IMR-90 (cell line): ENCODE measurements around the gene BEGAIN. TPM values are rescaled to one million over a fixed set of nuclear protein-coding genes. Genes with fewer than 3 reads are reported as not detected.

Experiments
- ATAC-seq: fragments of 200-7000 bp; cut with Tn5 transposase; 2 replicates; pipeline ENCODE4 v1.9.1; 2020; ENCODE audit warnings: low read depth, mild to moderate bottlenecking, moderate library complexity
- BruUV-seq: library from RNA; stranded (reverse); fragments of 400-500 nt; replicated peaks from 2 replicates; lab custom pipeline; 2021; lab: Mats Ljungman, UMichigan
- CTCF ChIA-PET: fragments of 300-600 bp; formaldehyde crosslinking; extraction: SDS; loops from one replicate; lab custom pipeline; 2021; ENCODE audit warnings: antibody characterized with exemption; lab: Yijun Ruan, JAX
- POLR2A ChIA-PET: fragments of 300-600 bp; sonication (Branson Sonifier 250); formaldehyde crosslinking; loops from one replicate; lab custom pipeline; 2022; ENCODE audit warnings: antibody characterized with exemption; ENCODE audit not compliant: unreplicated experiment; lab: Charles Lee
- DNase-seq: peaks from one replicate; pipeline ENCODE4 v3.0.0; 2013
- H2AFZ ChIP-seq: replicated peaks from 2 replicates; pipeline ENCODE3; 2013; ENCODE audit warnings: low read length, mild to moderate bottlenecking; ENCODE audit not compliant: poor library complexity
- H2AK5ac ChIP-seq: 2 replicates; pipeline ENCODE4 v1.6.1; 2013; ENCODE audit warnings: low read depth, low read length, inconsistent platforms
- H2AK9ac ChIP-seq: replicated peaks from 2 replicates; pipeline ENCODE3; 2013; ENCODE audit warnings: mild to moderate bottlenecking, low read depth, low read length, moderate library complexity; ENCODE audit not compliant: poor library complexity
- H2BK120ac ChIP-seq: 2 replicates; pipeline ENCODE4 v1.6.1; 2013; ENCODE audit warnings: low read depth, low read length, inconsistent platforms
- H2BK15ac ChIP-seq: 3 replicates; pipeline ENCODE4 v1.6.1; 2013; ENCODE audit warnings: low read depth, low read length, inconsistent platforms
- H2BK20ac ChIP-seq: 2 replicates; pipeline ENCODE4 v1.6.1; 2013; ENCODE audit warnings: low read depth, mild to moderate bottlenecking, inconsistent platforms, low read length, moderate library complexity
- H2BK5ac ChIP-seq: 2 replicates; pipeline ENCODE4 v1.6.1; 2013; ENCODE audit warnings: mild to moderate bottlenecking, low read depth, low read length, inconsistent platforms; ENCODE audit not compliant: poor library complexity, severe bottlenecking
- H3K14ac ChIP-seq: replicated peaks from 2 replicates; pipeline ENCODE4 v1.6.1; 2013; ENCODE audit warnings: low read depth, low read length, inconsistent platforms
- H3K18ac ChIP-seq: 2 replicates; pipeline ENCODE4 v1.6.1; 2013; ENCODE audit warnings: low read depth, low read length, control low read depth
- H3K23ac ChIP-seq: 2 replicates; pipeline ENCODE4 v1.6.1; 2013; ENCODE audit warnings: low read depth, low read length, inconsistent platforms
- H3K27ac ChIP-seq: 2 replicates; pipeline ENCODE4 v1.5.1; 2013; ENCODE audit warnings: mild to moderate bottlenecking, control low read depth, low read length; ENCODE audit not compliant: insufficient read depth
- H3K27me3 ChIP-seq: 2 replicates; pipeline ENCODE4 v1.6.1; 2013; ENCODE audit warnings: low read length; ENCODE audit not compliant: control insufficient read depth, insufficient read depth
- H3K36me3 ChIP-seq: 2 replicates; pipeline ENCODE4 v1.6.1; 2013; ENCODE audit warnings: low read length, mixed read lengths; ENCODE audit not compliant: control insufficient read depth, insufficient read depth
- H3K4ac ChIP-seq: 2 replicates; pipeline ENCODE4 v1.6.1; 2013; ENCODE audit warnings: low read depth, low read length, inconsistent platforms
- H3K4me1 ChIP-seq: 2 replicates; pipeline ENCODE4 v1.6.1; 2013; ENCODE audit warnings: low read length, mixed read lengths; ENCODE audit not compliant: control insufficient read depth, insufficient read depth
- H3K4me2 ChIP-seq: 2 replicates; pipeline ENCODE4 v1.6.1; 2013; ENCODE audit warnings: low read depth, mild to moderate bottlenecking, control low read depth, low read length, moderate library complexity
- H3K4me3 ChIP-seq: 2 replicates; pipeline ENCODE4 v1.5.1; 2013; ENCODE audit warnings: low read depth, mild to moderate bottlenecking, control low read depth, low read length, moderate library complexity; ENCODE audit not compliant: insufficient read depth
- H3K56ac ChIP-seq: 2 replicates; pipeline ENCODE4 v1.6.1; 2013; ENCODE audit warnings: low read length, inconsistent platforms; ENCODE audit not compliant: insufficient read depth; ENCODE audit errors: extremely low read depth
- H3K79me1 ChIP-seq, 2 experiments: 2 replicates each; pipeline ENCODE4 v1.6.1; 2013; ENCODE audit warnings: low read length in 2 of 2, inconsistent platforms in 1 of 2, low read depth in 1 of 2
- H3K9ac ChIP-seq: 2 replicates; pipeline ENCODE4 v1.6.1; 2013; ENCODE audit warnings: low read depth, low read length, control low read depth
- H3K9me1 ChIP-seq: 2 replicates; pipeline ENCODE4 v1.6.1; 2013; ENCODE audit warnings: low read length, inconsistent platforms; ENCODE audit not compliant: insufficient read depth
- H3K9me3 ChIP-seq: 2 replicates; pipeline ENCODE4 v1.6.1; 2013; ENCODE audit warnings: low read length; ENCODE audit not compliant: control insufficient read depth, insufficient read depth
- H4K20me1 ChIP-seq: 2 replicates; pipeline ENCODE4 v1.6.1; 2013; ENCODE audit warnings: low read length, inconsistent platforms; ENCODE audit not compliant: insufficient read depth
- H4K5ac ChIP-seq: 2 replicates; pipeline ENCODE4 v1.6.1; 2013; ENCODE audit warnings: mild to moderate bottlenecking, low read depth, low read length, control low read depth
- H4K8ac ChIP-seq, 2 experiments: 2 replicates each; pipeline ENCODE4 v1.6.1; 2013; ENCODE audit warnings: low read depth in 2 of 2, low read length in 2 of 2, control low read depth in 1 of 2, inconsistent platforms in 1 of 2
- H4K91ac ChIP-seq: 2 replicates; pipeline ENCODE4 v1.6.1; 2013; ENCODE audit warnings: low read depth, low read length, inconsistent platforms; ENCODE audit not compliant: insufficient read depth
- BHLHE40 ChIP-seq: fragments of 150-350 bp; IDR thresholded peaks from 2 replicates; pipeline ENCODE4 v1.6.1; 2016; ENCODE audit warnings: mild to moderate bottlenecking, low read depth, low read length
- FOS ChIP-seq: fragments of 150-350 bp; IDR thresholded peaks from 2 replicates; pipeline ENCODE4 v1.6.1; 2016; ENCODE audit warnings: low read depth, low read length
- MAZ ChIP-seq: IDR thresholded peaks from 2 replicates; pipeline ENCODE4 v1.6.1; 2012; ENCODE audit warnings: low read depth, mild to moderate bottlenecking, low read length, improper control_type of control experiment, moderate library complexity, borderline replicate concordance
- NFE2L2 ChIP-seq: fragments of 150-350 bp; IDR thresholded peaks from 2 replicates; pipeline ENCODE4 v1.6.1; 2016; ENCODE audit warnings: low read depth, mild to moderate bottlenecking, low read length
- POLR2A ChIP-seq: IDR thresholded peaks from 2 replicates; pipeline ENCODE4 v1.6.1; 2012; ENCODE audit warnings: mild to moderate bottlenecking, low read depth, low read length
- RAD21 ChIP-seq: IDR thresholded peaks from 2 replicates; pipeline ENCODE4 v1.6.1; 2012; ENCODE audit warnings: low read length, improper control_type of control experiment
- RCOR1 ChIP-seq: IDR thresholded peaks from 2 replicates; pipeline ENCODE4 v1.6.1; 2012; ENCODE audit warnings: mild to moderate bottlenecking, low read length, improper control_type of control experiment; ENCODE audit not compliant: insufficient replicate concordance
- SMC3 ChIP-seq: fragments of 150-350 bp; IDR thresholded peaks from 2 replicates; pipeline ENCODE4 v1.6.1; 2016; ENCODE audit warnings: low read depth, mild to moderate bottlenecking, antibody characterized with exemption, low read length, moderate library complexity
- WGBS, 2 experiments: methylation state at CpG; one replicate each; pipeline versions ENCODE4 v1.1.5 to v1.1.7; 2013; ENCODE audit warnings: missing lambda C conversion rate in 2 of 2; ENCODE audit not compliant: insufficient read length in 1 of 2; ENCODE audit errors: extremely low coverage in 2 of 2; 5-methylcytosine and 5-hydroxymethylcytosine counted together
- dilution Hi-C: fragments of 300-500 bp; cut with HindIII; formaldehyde crosslinking; loops from one replicate; pipeline ENCODE4 v1.14.3; 2018; ENCODE audit warnings: low sequenced_read_pairs; ENCODE audit not compliant: unreplicated experiment
- in situ Hi-C: fragments of 300-500 bp; cut with MboI; formaldehyde crosslinking; loops from 3 replicates; pipeline ENCODE4 v1.14.3; 2019; ENCODE audit warnings: low sequenced_read_pairs, inconsistent platforms, mixed read lengths
- intact Hi-C: fragments of 100-400 bp; cut with micrococcal nuclease; formaldehyde crosslinking; loops from 2 replicates; pipeline ENCODE4 v1.10.0; 2022
- polyA plus RNA-seq, 3 experiments: library from polyadenylated mRNA; depleted of rRNA; stranded (reverse); fragments of >200 nt; gene quantifications; 2 replicates each; pipeline ENCODE4 v1.2.3, GENCODE V29; 2012; ENCODE audit warnings: low replicate concordance in 1 of 3
- total RNA-seq: library from RNA; depleted of rRNA; stranded (reverse); fragments of >200 nt; gene quantifications from 2 replicates; pipeline ENCODE4 v1.2.3, GENCODE V29; 2012
- TF ChIP-seq, protein P1 (sequence below): fragments of 150-350 bp; IDR thresholded peaks from 2 replicates; pipeline ENCODE4 v1.6.1; 2017; ENCODE audit warnings: mild to moderate bottlenecking, antibody characterized with exemption, low read length, low read depth
- TF ChIP-seq, protein P2 (sequence below): conservative IDR thresholded peaks from 2 replicates; pipeline ENCODE4 v1.5.1; 2012; ENCODE audit warnings: mild to moderate bottlenecking, low read depth, low read length, improper control_type of control experiment
- TF ChIP-seq, protein P3 (sequence below): fragments of 150-350 bp; IDR thresholded peaks from 2 replicates; pipeline ENCODE4 v1.6.1; 2016; ENCODE audit warnings: low read depth, mild to moderate bottlenecking, low read length, moderate library complexity, borderline replicate concordance

Gene BEGAIN
- total and polyA plus RNA-seq, 2 of the 4 experiments (the other 2 are of a cell fraction), result 0.18 to 0.99 TPM

DNA sequence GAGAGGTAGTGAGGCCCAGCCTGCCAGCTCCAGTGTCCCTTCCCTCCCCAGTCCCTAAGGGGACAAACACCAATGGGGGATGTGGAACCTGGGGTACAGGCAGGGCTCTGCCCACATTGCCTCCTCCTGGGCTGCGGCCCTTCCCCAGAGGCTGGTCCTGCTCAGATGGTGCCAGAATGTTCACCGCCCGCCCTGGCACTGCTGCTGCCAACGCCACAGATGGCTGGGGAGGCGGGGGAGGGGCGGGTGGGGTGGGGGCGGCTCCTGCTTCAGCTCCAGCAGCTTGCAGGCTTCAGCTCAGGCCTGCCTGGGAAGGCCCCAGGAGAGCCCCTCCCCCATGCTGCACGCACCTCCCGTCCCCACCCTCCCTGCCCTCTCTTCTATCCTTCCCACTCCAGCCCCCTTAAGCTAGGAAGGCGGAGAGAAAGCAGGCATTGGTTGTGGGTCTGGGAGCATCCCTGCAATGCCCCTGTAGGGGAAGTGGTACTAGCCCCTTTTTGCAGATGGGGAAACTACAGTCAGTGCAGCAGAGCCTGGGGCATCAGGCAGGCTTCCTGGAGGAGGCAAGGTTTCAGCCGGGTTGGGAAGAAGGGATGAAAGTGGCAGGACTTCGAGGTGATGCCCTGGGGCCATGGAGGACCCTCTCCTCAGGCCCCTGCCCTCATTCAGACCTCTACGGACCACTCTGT is 2.0 kb upstream of the BEGAIN start:
- no peak overlapping the region for H2AK9ac ChIP-seq
- DNase-seq, result no peak
- dilution Hi-C loops, result no loop called here

More for the DNA sequence above, 2.0 kb upstream of the BEGAIN start:
- Histone ChIP-seq H3K36me3 (no peaks in the 10 kb centered on the region), H3K23ac (no peak overlapping the region), H4K5ac (no peak overlapping the region), H3K4ac (no peak overlapping the region), H3K4me3 (no peak overlapping the region), H2AFZ (no peak overlapping the region), H3K9me1 (no peaks in the 10 kb centered on the region), H2AK5ac (no peak overlapping the region), H2BK120ac (no peak overlapping the region), H4K8ac (no peak overlapping the region), H3K9me3 (no peaks in the 10 kb centered on the region), H3K27ac (no peak overlapping the region), H3K9ac (no peak overlapping the region), H2BK15ac (no peak overlapping the region), H4K91ac (no peak overlapping the region), H3K4me1 (no peaks in the 10 kb centered on the region), H2BK20ac (no peak overlapping the region), H3K18ac (no peak overlapping the region), H3K14ac (no peak overlapping the region), H2BK5ac (no peak overlapping the region), H3K4me2 (no peak overlapping the region), H3K79me1 (no peaks in the 10 kb centered on the region), H3K27me3 (peaks cover 74% of the 10 kb centered on the region), H3K56ac (no peak overlapping the region), H4K20me1 (no peaks in the 10 kb centered on the region; the same call in 1 of the 2 replicates)
- no peak for ATAC-seq
- intact Hi-C loops, result no loop called here
- BruUV-seq, result no TSS peak
- CTCF ChIA-PET, result no interaction called here
- POLR2A ChIA-PET, result no interaction called here
- in situ Hi-C loops, result no loop called here
- no CpG with 5 or more reads among the region's 13 CpGs for WGBS, 2 experiments
- no peak for TF ChIP-seq FOS
- no peak for TF ChIP-seq RAD21
- TF ChIP-seq SMC3, result no peak
- no peak for TF ChIP-seq NFE2L2
- no peak for TF ChIP-seq POLR2A
- TF ChIP-seq RCOR1, result no peak
- TF ChIP-seq, protein P1, sequence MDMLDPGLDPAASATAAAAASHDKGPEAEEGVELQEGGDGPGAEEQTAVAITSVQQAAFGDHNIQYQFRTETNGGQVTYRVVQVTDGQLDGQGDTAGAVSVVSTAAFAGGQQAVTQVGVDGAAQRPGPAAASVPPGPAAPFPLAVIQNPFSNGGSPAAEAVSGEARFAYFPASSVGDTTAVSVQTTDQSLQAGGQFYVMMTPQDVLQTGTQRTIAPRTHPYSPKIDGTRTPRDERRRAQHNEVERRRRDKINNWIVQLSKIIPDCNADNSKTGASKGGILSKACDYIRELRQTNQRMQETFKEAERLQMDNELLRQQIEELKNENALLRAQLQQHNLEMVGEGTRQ, result no peak
- no peak for TF ChIP-seq MAZ
- TF ChIP-seq, protein P2, sequence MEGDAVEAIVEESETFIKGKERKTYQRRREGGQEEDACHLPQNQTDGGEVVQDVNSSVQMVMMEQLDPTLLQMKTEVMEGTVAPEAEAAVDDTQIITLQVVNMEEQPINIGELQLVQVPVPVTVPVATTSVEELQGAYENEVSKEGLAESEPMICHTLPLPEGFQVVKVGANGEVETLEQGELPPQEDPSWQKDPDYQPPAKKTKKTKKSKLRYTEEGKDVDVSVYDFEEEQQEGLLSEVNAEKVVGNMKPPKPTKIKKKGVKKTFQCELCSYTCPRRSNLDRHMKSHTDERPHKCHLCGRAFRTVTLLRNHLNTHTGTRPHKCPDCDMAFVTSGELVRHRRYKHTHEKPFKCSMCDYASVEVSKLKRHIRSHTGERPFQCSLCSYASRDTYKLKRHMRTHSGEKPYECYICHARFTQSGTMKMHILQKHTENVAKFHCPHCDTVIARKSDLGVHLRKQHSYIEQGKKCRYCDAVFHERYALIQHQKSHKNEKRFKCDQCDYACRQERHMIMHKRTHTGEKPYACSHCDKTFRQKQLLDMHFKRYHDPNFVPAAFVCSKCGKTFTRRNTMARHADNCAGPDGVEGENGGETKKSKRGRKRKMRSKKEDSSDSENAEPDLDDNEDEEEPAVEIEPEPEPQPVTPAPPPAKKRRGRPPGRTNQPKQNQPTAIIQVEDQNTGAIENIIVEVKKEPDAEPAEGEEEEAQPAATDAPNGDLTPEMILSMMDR, result no peak
- no peak for TF ChIP-seq BHLHE40
- TF ChIP-seq, protein P3, sequence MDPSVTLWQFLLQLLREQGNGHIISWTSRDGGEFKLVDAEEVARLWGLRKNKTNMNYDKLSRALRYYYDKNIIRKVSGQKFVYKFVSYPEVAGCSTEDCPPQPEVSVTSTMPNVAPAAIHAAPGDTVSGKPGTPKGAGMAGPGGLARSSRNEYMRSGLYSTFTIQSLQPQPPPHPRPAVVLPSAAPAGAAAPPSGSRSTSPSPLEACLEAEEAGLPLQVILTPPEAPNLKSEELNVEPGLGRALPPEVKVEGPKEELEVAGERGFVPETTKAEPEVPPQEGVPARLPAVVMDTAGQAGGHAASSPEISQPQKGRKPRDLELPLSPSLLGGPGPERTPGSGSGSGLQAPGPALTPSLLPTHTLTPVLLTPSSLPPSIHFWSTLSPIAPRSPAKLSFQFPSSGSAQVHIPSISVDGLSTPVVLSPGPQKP, result no peak
